D721Med (cell line): ENCODE measurements around the gene DOK7.
"Not testable (repeated sequence)": the region's sequence is repeated elsewhere in the genome, so short reads cannot be mapped to it uniquely, and the experiment has no call there.

Source experiments
- DNase-seq: peaks from one replicate; pipeline ENCODE4 v3.0.0; 2011; ENCODE audit warnings: low spot score; ENCODE audit not compliant: insufficient read length
- FAIRE-seq: peaks from 2 replicates; lab custom pipeline; 2011; peaks lifted over from hg19 to GRCh38; lab: Jason Lieb, UNC
- TF ChIP-seq, protein P1 (sequence below): IDR thresholded peaks from 2 replicates; pipeline ENCODE4 v1.5.1; 2012; ENCODE audit warnings: mild to moderate bottlenecking, control low read depth; ENCODE audit not compliant: insufficient read depth; ENCODE audit errors: missing control alignments

DOK7 gene

DNA sequence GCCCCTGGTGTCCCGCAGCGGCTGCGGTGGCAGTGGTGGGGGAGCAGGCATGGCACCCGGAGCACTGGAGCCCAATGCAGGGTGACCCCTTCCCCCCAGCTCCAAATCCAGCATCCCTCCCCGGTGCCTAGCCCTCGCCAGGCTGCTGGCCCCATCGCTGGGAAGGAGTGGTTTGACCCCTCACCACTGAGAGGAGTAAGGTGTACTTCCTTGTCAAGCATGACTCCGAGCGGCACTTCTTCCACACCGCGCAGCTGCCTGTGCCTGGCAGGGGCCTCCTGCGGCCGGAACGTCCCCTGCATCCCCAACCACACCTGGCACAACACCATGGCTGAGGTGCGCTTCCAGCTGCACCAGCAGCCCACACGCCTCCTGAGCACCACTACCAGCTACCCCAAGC, 42.1 kb downstream of the DOK7 start:
- FAIRE-seq = no peak
- DNase-seq = no peak

DNA sequence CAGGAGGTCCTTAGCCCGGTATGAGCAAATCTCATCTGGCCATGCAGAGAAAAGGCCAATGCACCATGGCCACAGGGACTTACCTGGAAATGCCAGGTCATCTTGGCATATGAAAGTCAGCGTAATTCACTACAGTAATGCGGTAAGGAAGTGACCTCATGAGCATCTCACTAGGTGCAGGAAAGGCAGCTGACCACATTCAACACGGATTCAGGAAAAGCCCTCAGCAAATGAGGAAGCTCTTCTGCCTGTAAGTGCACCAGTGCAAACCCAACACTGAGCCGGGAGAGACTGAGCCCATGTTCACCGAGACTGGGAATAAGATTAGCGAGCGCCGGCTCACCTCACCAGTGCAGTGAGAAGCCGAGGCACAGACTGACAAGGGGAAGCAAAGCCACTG, 45.4 kb downstream of the DOK7 start:
- no peak for FAIRE-seq
- no peak for DNase-seq
- TF ChIP-seq, protein P1, sequence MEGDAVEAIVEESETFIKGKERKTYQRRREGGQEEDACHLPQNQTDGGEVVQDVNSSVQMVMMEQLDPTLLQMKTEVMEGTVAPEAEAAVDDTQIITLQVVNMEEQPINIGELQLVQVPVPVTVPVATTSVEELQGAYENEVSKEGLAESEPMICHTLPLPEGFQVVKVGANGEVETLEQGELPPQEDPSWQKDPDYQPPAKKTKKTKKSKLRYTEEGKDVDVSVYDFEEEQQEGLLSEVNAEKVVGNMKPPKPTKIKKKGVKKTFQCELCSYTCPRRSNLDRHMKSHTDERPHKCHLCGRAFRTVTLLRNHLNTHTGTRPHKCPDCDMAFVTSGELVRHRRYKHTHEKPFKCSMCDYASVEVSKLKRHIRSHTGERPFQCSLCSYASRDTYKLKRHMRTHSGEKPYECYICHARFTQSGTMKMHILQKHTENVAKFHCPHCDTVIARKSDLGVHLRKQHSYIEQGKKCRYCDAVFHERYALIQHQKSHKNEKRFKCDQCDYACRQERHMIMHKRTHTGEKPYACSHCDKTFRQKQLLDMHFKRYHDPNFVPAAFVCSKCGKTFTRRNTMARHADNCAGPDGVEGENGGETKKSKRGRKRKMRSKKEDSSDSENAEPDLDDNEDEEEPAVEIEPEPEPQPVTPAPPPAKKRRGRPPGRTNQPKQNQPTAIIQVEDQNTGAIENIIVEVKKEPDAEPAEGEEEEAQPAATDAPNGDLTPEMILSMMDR = no peak

More for the DNA sequence above, 42.1 kb downstream of the DOK7 start:
- TF ChIP-seq, protein P1 = no peak

DNA sequence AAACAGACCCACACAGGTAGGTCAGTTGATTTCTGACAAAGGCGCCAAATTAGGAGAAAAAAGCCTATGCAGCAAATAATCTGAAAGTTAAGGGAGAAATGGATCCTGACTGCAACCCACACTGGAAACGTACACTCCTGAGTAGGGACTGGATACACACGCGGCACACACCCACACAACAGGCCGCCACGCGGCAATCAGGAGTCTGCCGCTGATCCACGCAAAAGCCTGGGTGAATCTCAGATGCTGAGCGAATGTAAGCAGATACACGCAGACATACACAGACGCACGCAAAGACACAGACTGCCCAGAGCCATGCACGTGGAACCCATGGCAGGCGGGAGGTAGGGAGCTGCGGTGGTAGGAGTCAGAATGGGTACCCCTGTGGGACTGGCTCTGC, 47.4 kb downstream of the DOK7 start:
- DNase-seq (no peak), FAIRE-seq (no peak)
- TF ChIP-seq, protein P1 = no peak

DNA sequence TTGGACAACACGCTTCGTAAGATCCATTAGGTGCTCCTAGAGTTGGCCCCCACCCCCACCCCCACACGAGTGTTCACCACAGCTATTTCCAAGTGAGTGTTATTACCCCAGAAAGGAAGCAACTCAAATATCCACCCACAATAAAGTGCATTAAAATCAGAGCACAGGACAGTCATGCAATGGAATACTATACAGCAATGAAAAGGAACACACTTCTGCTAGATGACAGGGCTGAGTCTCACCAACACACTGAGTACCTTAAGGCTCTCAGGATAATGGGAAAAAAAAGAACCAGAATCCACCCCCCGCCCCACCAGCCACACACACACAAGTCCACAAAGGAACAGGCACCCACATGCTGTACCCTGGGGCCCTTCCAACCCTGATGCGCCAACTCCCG, 48.1 kb downstream of the DOK7 start:
- TF ChIP-seq, protein P1 = no peak
- FAIRE-seq (no peak), DNase-seq (no peak)

DNA sequence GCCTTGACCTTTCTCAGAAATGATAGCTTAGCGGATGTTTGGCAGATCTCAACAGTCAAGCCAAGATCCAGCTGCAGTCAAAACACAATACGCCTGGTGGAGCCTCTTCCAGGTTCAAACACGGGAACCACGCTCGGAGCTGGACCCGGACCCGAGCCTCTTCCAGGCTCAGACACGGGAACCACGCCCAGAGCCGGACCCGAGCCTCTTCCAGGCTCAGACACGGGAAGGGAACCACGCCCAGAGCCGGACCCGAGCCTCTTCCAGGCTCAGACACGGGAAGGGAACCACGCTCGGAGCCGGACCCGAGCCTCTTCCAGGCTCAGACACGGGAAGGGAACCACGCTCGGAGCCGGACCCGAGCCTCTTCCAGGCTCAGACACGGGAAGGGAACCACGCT, 48.5 kb downstream of the DOK7 start:
- DNase-seq, FAIRE-seq: not testable (repeated sequence)

DNA sequence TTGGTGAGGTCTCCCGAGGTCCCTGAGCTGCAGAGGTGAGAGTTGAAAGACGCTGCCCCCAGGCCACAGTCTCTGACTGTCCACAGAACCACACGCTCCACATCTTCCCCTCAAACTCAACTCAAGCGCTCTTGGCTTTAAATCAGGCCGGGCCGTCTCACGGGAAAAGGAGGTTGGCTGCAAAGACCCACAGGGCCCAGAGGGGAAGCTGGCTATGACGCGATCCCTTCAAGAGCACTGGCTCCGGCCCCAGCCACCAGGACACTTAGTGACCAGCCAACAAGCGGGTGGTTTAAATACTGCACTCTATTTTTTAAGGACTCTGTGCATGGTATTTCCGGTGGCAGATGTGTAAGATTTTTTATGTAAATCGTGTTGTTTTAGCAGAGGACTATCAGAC, 49.2 kb downstream of the DOK7 start:
- no peak for DNase-seq
- TF ChIP-seq, protein P1 = no peak
- FAIRE-seq = no peak

DNA sequence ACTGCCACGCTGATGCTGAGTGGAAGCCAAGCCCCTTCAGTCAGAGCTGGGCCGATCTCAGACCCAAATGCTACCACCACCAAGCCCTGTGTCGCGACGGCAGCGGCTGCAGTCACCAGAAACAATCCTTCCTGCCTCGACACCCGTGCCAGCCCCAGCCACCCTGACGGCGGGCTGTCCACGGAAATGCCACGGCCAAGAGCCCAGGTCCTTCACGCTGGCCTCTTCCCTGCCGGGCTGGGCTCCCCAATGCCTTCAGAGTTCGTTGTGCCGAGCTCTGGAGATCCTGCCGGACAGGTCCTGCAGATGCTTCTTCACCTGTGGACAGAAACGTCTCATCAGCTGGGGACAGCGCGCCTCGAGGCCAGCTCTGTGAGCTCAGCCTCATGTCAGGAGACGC, 49.6 kb downstream of the DOK7 start:
- FAIRE-seq (no peak), DNase-seq (no peak)
- TF ChIP-seq, protein P1 = no peak

DNA sequence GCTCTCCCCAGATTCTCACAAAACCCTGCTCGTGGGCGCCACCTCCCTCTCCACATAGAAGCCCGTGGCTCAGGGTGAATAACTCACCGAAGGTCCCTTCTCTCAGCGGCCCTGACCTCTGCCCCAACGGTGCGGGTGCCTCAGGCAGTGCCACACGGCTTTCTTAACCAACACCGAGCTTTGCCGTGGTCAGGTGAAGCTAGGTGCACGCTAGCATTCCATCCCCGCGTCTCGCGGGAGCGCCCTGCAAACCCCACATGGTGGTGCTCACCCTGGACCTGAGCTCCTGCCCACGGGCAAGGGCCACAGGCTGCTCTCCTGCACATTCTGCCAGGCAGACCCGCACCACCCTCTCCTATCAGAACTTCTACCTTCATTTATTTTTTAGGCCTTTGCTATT, 50.7 kb downstream of the DOK7 start:
- FAIRE-seq = no peak
- DNase-seq = no peak
- TF ChIP-seq, protein P1 = no peak
